GM12878 (cell line): Measurements from ENCODE around the gene ALG12. TPM values are rescaled to one million over a fixed set of nuclear protein-coding genes. Genes with fewer than 3 reads are reported as not detected.

Source experiments
- ATAC-seq: fragments of 200-7000 bp; cut with Tn5 transposase; 3 replicates; pipeline ENCODE4 v1.9.1; 2020; ENCODE audit warnings: mild to moderate bottlenecking, moderate library complexity
- BruUV-seq: library from RNA; stranded (reverse); fragments of 400-500 nt; replicated peaks from 2 replicates; lab custom pipeline; 2021; lab: Mats Ljungman, UMichigan
- CTCF ChIA-PET: fragments of 300-600 bp; sonication (Branson Sonifier 250); formaldehyde crosslinking; extraction: SDS; loops from one replicate; lab custom pipeline; 2021; ENCODE audit warnings: inconsistent platforms; lab: Yijun Ruan, JAX
- POLR2A ChIA-PET: fragments of 350-600 bp; formaldehyde crosslinking; extraction: SDS; loops from one replicate; lab custom pipeline; 2021; ENCODE audit warnings: inconsistent platforms; lab: Charles Lee
- RAD21 ChIA-PET: fragments of 300-600 bp; sonication (Branson Sonifier 250); formaldehyde crosslinking; loops from one replicate; lab custom pipeline; 2023; ENCODE audit warnings: antibody characterized with exemption; ENCODE audit not compliant: unreplicated experiment; lab: Charles Lee
- SMC1A ChIA-PET: fragments of 300-600 bp; sonication (Branson Sonifier 250); formaldehyde crosslinking; loops from one replicate; lab custom pipeline; 2023; ENCODE audit not compliant: unreplicated experiment, uncharacterized antibody; lab: Charles Lee
- DNase-seq: peaks from one replicate; pipeline ENCODE4 v3.0.0-alpha.2; 2011; ENCODE audit warnings: low read depth, low spot score
- FAIRE-seq: peaks from 3 replicates; lab custom pipeline; 2011; peaks lifted over from hg19 to GRCh38; lab: Jason Lieb, UNC
- H2AFZ ChIP-seq: 2 replicates; pipeline ENCODE4 v1.6.0; 2011; ENCODE audit warnings: low read depth, low read length, control low read depth; ENCODE audit not compliant: control insufficient read depth
- H3K27ac ChIP-seq: 2 replicates; pipeline ENCODE4 v1.5.1; 2011; ENCODE audit warnings: control low read depth; ENCODE audit not compliant: control insufficient read depth, insufficient read depth
- H3K27me3 ChIP-seq, 2 experiments: replicated peaks in 1 of 2; 2 replicates each; pipeline versions ENCODE4 v1.6.0 to v1.6.1; 2011; ENCODE audit warnings: low read length in 1 of 2; ENCODE audit not compliant: control insufficient read depth in 2 of 2, insufficient read depth in 2 of 2
- H3K36me3 ChIP-seq, 2 experiments: 2 replicates each; pipeline ENCODE4 v1.5.1; 2011; ENCODE audit warnings: low read length in 1 of 2; ENCODE audit not compliant: control insufficient read depth in 2 of 2, insufficient read depth in 2 of 2
- H3K4me1 ChIP-seq: 2 replicates; pipeline ENCODE4 v1.6.1; 2011; ENCODE audit warnings: mild to moderate bottlenecking, low read length, moderate library complexity, mixed read lengths; ENCODE audit not compliant: control insufficient read depth, insufficient read depth
- H3K4me2 ChIP-seq: 2 replicates; pipeline ENCODE4 v1.6.0; 2011; ENCODE audit warnings: control low read depth; ENCODE audit not compliant: control insufficient read depth, insufficient read depth
- H3K4me3 ChIP-seq: fragments of 200-600 bp; sonication (generic); 2 replicates; pipeline ENCODE4 v1.5.1; 2016
- H3K79me2 ChIP-seq: 2 replicates; pipeline ENCODE4 v1.6.0; 2011; ENCODE audit warnings: low read length; ENCODE audit not compliant: control insufficient read depth, insufficient read depth
- H3K9ac ChIP-seq: 2 replicates; pipeline ENCODE4 v1.8.0; 2011; ENCODE audit warnings: low read length, control low read depth, mixed read lengths; ENCODE audit not compliant: control insufficient read depth, insufficient read depth
- H3K9me3 ChIP-seq: replicated peaks from 3 replicates; pipeline ENCODE4 v1.5.1; 2011; ENCODE audit warnings: mild to moderate bottlenecking, low read length; ENCODE audit not compliant: control insufficient read depth, insufficient read depth
- H4K20me1 ChIP-seq: 2 replicates; pipeline ENCODE4 v1.6.0; 2011; ENCODE audit not compliant: control insufficient read depth, insufficient read depth
- BACH1 ChIP-seq: fragments of 450-650 bp; IDR thresholded peaks from 2 replicates; pipeline ENCODE4 v1.6.1; 2017; ENCODE audit warnings: mild to moderate bottlenecking, borderline replicate concordance
- BCL3 ChIP-seq: IDR thresholded peaks from 2 replicates; pipeline ENCODE4 v1.6.1; 2011; ENCODE audit warnings: borderline replicate concordance, low read depth, mild to moderate bottlenecking, moderate library complexity, low read length; ENCODE audit not compliant: insufficient read depth, poor library complexity, severe bottlenecking
- BRCA1 ChIP-seq: IDR thresholded peaks from 2 replicates; pipeline ENCODE4 v1.6.1; 2011; ENCODE audit warnings: low read depth, low read length, improper control_type of control experiment
- CBX5 ChIP-seq: sonication (generic); IDR thresholded peaks from 2 replicates; pipeline ENCODE4 v1.6.1; 2016; ENCODE audit warnings: low read depth, moderate library complexity, mild to moderate bottlenecking, inconsistent platforms
- E2F4 ChIP-seq: IDR thresholded peaks from 2 replicates; pipeline ENCODE4 v1.6.1; 2012; ENCODE audit warnings: low read depth, low read length, improper control_type of control experiment
- HDAC2 ChIP-seq: fragments of 200-600 bp; sonication (generic); IDR thresholded peaks from 2 replicates; pipeline ENCODE4 v1.6.1; 2017
- KDM1A ChIP-seq: fragments of 200-600 bp; sonication (generic); IDR thresholded peaks from 2 replicates; pipeline ENCODE4 v1.6.1; 2016; ENCODE audit warnings: borderline replicate concordance
- MTA2 ChIP-seq: fragments of 450-650 bp; IDR thresholded peaks from 2 replicates; pipeline ENCODE4 v1.6.1; 2016; ENCODE audit warnings: low read depth, mild to moderate bottlenecking, moderate library complexity
- NKRF ChIP-seq: fragments of 450-650 bp; conservative IDR thresholded peaks from 2 replicates; pipeline ENCODE4 v1.6.1; 2017; ENCODE audit warnings: mild to moderate bottlenecking, moderate library complexity
- PAX5 ChIP-seq: IDR thresholded peaks from 2 replicates; pipeline ENCODE4 v1.6.1; 2011; ENCODE audit warnings: low read depth, low read length, borderline replicate concordance
- PKNOX1 ChIP-seq: fragments of 450-650 bp; IDR thresholded peaks from 2 replicates; pipeline ENCODE4 v1.6.1; 2016; ENCODE audit warnings: mild to moderate bottlenecking
- SMC3 ChIP-seq: IDR thresholded peaks from 2 replicates; pipeline ENCODE4 v1.6.1; 2011; ENCODE audit warnings: low read length, improper control_type of control experiment, borderline replicate concordance
- SREBF2 ChIP-seq: IDR thresholded peaks from 2 replicates; pipeline ENCODE4 v1.6.1; 2012; ENCODE audit warnings: mild to moderate bottlenecking, low read length
- SUZ12 ChIP-seq: fragments of 200-600 bp; sonication (generic); IDR thresholded peaks from one replicate; pipeline ENCODE4 v1.6.1; 2018; ENCODE audit warnings: antibody characterized with exemption, mild to moderate bottlenecking; ENCODE audit not compliant: unreplicated experiment
- TCF7 ChIP-seq: IDR thresholded peaks from 2 replicates; pipeline ENCODE4 v1.6.1; 2014; ENCODE audit warnings: antibody characterized with exemption, borderline replicate concordance
- WGBS: methylation state at CpG from one replicate; pipeline ENCODE4 v1.1.6; 2016; ENCODE audit warnings: low lambda C conversion rate; ENCODE audit not compliant: insufficient replicate concordance, insufficient coverage; ENCODE audit errors: missing lambda C conversion rate; 5-methylcytosine and 5-hydroxymethylcytosine counted together
- in situ Hi-C: fragments of 300-500 bp; cut with MboI; formaldehyde crosslinking; loops from 9 replicates; pipeline ENCODE4 v1.14.3; 2018; ENCODE audit warnings: mixed read lengths
- intact Hi-C: fragments of 100-400 bp; cut with micrococcal nuclease; formaldehyde crosslinking; loops from one replicate; pipeline ENCODE4 v1.14.2; 2022; ENCODE audit not compliant: unreplicated experiment
- polyA plus RNA-seq, 11 experiments: library from polyadenylated mRNA; depleted of rRNA in 4 of 11; unstranded in 6 of 11; stranded (reverse) in 5 of 11; fragments of >200 nt; fragmentation: Nextera tagmentation in 4 of 11; fragmentation: Illumina TruSeq in 1 of 11; extraction: Ambion mirVana in 4 of 11; extraction: Trizol in 1 of 11; gene quantifications; 1 replicate in 1 of 11; 2 replicates in 10 of 11; pipeline versions ENCODE4 v1.2.1 to v1.2.3, GENCODE V29; 2011 to 2016; ENCODE audit warnings: inconsistent platforms in 2 of 11, missing spikeins in 2 of 11, low read depth in 1 of 11
- total RNA-seq, 4 experiments: library from RNA; depleted of rRNA in 3 of 4; stranded (reverse); fragments of >200 nt in 3 of 4; fragmentation: Illumina TruSeq in 1 of 4; extraction: Trizol in 1 of 4; gene quantifications; 2 replicates each; pipeline versions ENCODE4 v1.2.1 to v1.2.3, GENCODE V29; 2013 to 2021

The ALG12 gene
- total and polyA plus RNA-seq, 10 of the 15 experiments (the other 5 are each of a cell fraction or from before 2014, with no cell fraction given), result 0.22 to 23.4 (median 6.6) TPM

GRCh38 chr22:49861642-49862495 is 56.4 kb downstream of the ALG12 start:
- peaks cover 0 to 6% of the 10 kb centered on the region in 2 experiments; a peak in 2 of 4 replicates for H3K36me3 ChIP-seq
- in situ Hi-C loops, result no loop called here
- peaks cover 65% of the 10 kb centered on the region for H3K79me2 ChIP-seq
- TF ChIP-seq SUZ12 (no peak), PAX5 (no peak), HDAC2 (no peak), PKNOX1 (no peak), MTA2 (no peak), BCL3 (no peak), NKRF (no peak), KDM1A (no peak), SREBF2 (no peak), E2F4 (no peak), BRCA1 (no peak), CBX5 (no peak), TCF7 (no peak), SMC3 (no peak), BACH1 (no peak)
- peaks cover 3% of the 10 kb centered on the region; the same call in 1 of the 2 replicates for H4K20me1 ChIP-seq
- ChIA-PET RAD21 (no interaction called here), POLR2A (interaction anchor here (0.7 kb wide), 1 partner anchor 49 kb away, joined by 3 read pairs; no protein-coding TSS in a partner anchor), SMC1A (interaction anchor here (0.7 to 1.0 kb wide), 2 partner anchors 8 to 20 kb away, joined by 4 read pairs; no protein-coding TSS in a partner anchor), CTCF (no interaction called here)
- H3K9me3 ChIP-seq, result peaks cover 7% of the 10 kb centered on the region; the same call in 2 of the 3 replicates
- H3K27me3 ChIP-seq, result no peaks in the 10 kb centered on the region
- no peak overlapping the region for H3K9ac ChIP-seq
- no peak overlapping the region for H3K4me2 ChIP-seq
- peaks cover 4% of the 10 kb centered on the region for H3K4me1 ChIP-seq
- no peak overlapping the region for H3K27ac ChIP-seq
- H3K4me3 ChIP-seq, result no peak overlapping the region
- no peak for FAIRE-seq
- intact Hi-C loops, result no loop called here
- TSS peak; percentile 34 for BruUV-seq
- 93% methylated on average over 29 of the region's 29 CpGs for WGBS
- no peak for DNase-seq
- H2AFZ ChIP-seq, result no peak overlapping the region
- ATAC-seq, result no peak
